HepG2 (cell line): ENCODE results near the gene SAE1. TPM values are rescaled to one million over a fixed set of nuclear protein-coding genes. Genes with fewer than 3 reads are reported as not detected.

Experiments used
- KLF12 ChIP-seq: sonication (generic); formaldehyde crosslinking; IDR thresholded peaks from 2 replicates; pipeline ENCODE4 v1.4.0; 2020; ENCODE audit warnings: missing genetic modification reagents, borderline replicate concordance
- KLF16 ChIP-seq, 2 experiments: sonication (generic) in 1 of 2; formaldehyde crosslinking in 1 of 2; IDR thresholded peaks; 2 replicates each; pipeline versions ENCODE4 v1.6.1 to v1.8.0; 2016 to 2023; ENCODE audit warnings: missing genetic modification reagents in 2 of 2, missing compliant biosample characterization in 1 of 2
- NR1H2 ChIP-seq: sonication (generic); formaldehyde crosslinking; IDR thresholded peaks from 2 replicates; pipeline ENCODE4 v1.8.1; 2022; ENCODE audit warnings: low read depth, missing genetic modification reagents, borderline replicate concordance
- PHF8 ChIP-seq: sonication (generic); formaldehyde crosslinking; IDR thresholded peaks from 2 replicates; pipeline ENCODE4 v1.5.0; 2020; ENCODE audit warnings: missing genetic modification reagents
- POLR2A ChIP-seq, 2 experiments: IDR thresholded peaks; 2 replicates each; pipeline ENCODE4 v1.6.1; 2011; ENCODE audit warnings: low read depth in 2 of 2, low read length in 2 of 2, mild to moderate bottlenecking in 1 of 2, moderate library complexity in 1 of 2; ENCODE audit not compliant: insufficient read depth in 1 of 2
- SAFB2 ChIP-seq: sonication (generic); formaldehyde crosslinking; IDR thresholded peaks from 2 replicates; pipeline ENCODE4 v1.5.1; 2020; ENCODE audit warnings: missing genetic modification reagents, low read depth, mild to moderate bottlenecking, borderline replicate concordance
- ZFP82 ChIP-seq: sonication (generic); formaldehyde crosslinking; IDR thresholded peaks from 2 replicates; pipeline ENCODE4 v1.5.1; 2020; ENCODE audit warnings: mild to moderate bottlenecking, missing genetic modification reagents, borderline replicate concordance
- polyA plus RNA-seq, 8 experiments: library from polyadenylated mRNA; depleted of rRNA in 3 of 8; stranded (reverse) in 7 of 8; unstranded in 1 of 8; fragments of >200 nt; fragmentation: Illumina TruSeq in 4 of 8; extraction: Trizol in 4 of 8; gene quantifications; 2 replicates each; pipeline versions ENCODE4 v1.2.1 to v1.2.3, GENCODE V29; 2011 to 2016; ENCODE audit warnings: low read depth in 4 of 8, missing spikeins in 1 of 8, mixed read lengths in 1 of 8; ENCODE audit not compliant: insufficient read depth in 1 of 8
- total RNA-seq, 5 experiments: library from RNA; depleted of rRNA; stranded (reverse); fragments of >200 nt; fragmentation: Illumina TruSeq; extraction: Trizol; gene quantifications; 2 replicates each; pipeline ENCODE4 v1.2.3, GENCODE V29; 2016; ENCODE audit warnings: low read depth in 1 of 5
- TF ChIP-seq, protein P1 (sequence below): sonication (generic); formaldehyde crosslinking; IDR thresholded peaks from 2 replicates; pipeline ENCODE4 v1.4.0; 2020; ENCODE audit warnings: missing genetic modification reagents, mild to moderate bottlenecking, borderline replicate concordance
- TF ChIP-seq, protein P2 (sequence below), 2 experiments: IDR thresholded peaks; 2 replicates each; pipeline ENCODE4 v1.6.1; 2011 to 2012; ENCODE audit warnings: low read length in 2 of 2, borderline replicate concordance in 1 of 2, low read depth in 1 of 2, mild to moderate bottlenecking in 1 of 2, moderate library complexity in 1 of 2
- TF ChIP-seq, protein P3 (sequence below): sonication (generic); formaldehyde crosslinking; IDR thresholded peaks from 2 replicates; pipeline ENCODE4 v1.8.1; 2023; ENCODE audit warnings: mild to moderate bottlenecking, missing genetic modification reagents
- TF ChIP-seq, protein P4 (sequence below): sonication (generic); formaldehyde crosslinking; IDR thresholded peaks from 2 replicates; pipeline ENCODE4 v1.5.1; 2020; ENCODE audit warnings: missing genetic modification reagents, mild to moderate bottlenecking, borderline replicate concordance

Gene SAE1
- total and polyA plus RNA-seq, 2 of the 13 experiments (the other 11 are each of a cell fraction or from before 2014, with no cell fraction given), result 87.6 to 197 TPM

DNA sequence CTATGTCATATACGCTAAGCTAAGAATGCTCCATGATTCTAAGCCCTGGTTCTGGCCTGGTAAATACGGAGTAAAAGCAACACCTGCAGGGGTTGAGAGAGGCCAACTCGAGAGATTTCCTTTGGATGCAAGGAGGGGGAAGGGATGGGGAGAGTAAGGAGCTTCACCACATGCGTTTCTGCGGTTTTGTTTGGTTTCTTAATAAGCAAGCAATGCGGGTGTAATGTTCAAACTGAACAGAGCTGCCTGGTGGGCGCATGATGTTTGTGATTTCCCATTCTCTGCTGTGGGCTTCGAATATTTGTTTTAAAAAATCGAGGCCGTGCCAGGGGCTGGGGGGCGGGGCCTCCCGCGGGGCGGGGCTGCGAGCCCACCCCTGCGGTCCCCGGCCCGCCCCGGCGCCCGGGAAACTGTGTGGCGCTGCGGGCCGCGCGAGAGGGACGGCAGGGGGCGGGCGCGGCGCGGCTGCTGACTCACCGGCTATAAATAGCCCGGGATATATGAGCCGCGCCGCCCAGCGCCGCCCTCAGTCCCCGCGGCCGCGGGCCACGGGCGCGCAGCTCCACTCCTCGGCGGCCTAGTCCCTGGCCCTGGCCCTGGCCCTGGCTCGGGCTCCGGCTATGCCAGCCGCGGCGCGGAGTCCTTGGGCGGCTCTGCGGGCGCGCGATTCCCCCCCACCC lies 95.3 kb downstream of the SAE1 start (continued):
- TF ChIP-seq PHF8 (CRISPR knock-in tag) (peak; percentile 46; the same call in 1 of the 2 replicates), POLR2A (IDR thresholded peaks at IDR 0.05; ENCODE audit: insufficient read depth in 1 of 2, low read depth in 2 of 2, low read length in 2 of 2) (peak; percentile 99), ZFP82 (peak; percentile 77; the same call in 1 of the 2 replicates), NR1H2 (CRISPR knock-in tag) (peak; percentile 66; the same call in 1 of the 2 replicates), KLF12 (CRISPR knock-in tag) (peak; percentile 75; the same call in 1 of the 2 replicates), SAFB2 (CRISPR knock-in tag) (0 out of 2 replicates have a peak, but pooled peaks have one; percentile 49), KLF16 (CRISPR knock-in tag; IDR thresholded peaks at IDR 0.05) (peak in 1 of 2 experiments; percentile 66; a peak in 2 of 4 replicates)
- TF ChIP-seq, protein P1, sequence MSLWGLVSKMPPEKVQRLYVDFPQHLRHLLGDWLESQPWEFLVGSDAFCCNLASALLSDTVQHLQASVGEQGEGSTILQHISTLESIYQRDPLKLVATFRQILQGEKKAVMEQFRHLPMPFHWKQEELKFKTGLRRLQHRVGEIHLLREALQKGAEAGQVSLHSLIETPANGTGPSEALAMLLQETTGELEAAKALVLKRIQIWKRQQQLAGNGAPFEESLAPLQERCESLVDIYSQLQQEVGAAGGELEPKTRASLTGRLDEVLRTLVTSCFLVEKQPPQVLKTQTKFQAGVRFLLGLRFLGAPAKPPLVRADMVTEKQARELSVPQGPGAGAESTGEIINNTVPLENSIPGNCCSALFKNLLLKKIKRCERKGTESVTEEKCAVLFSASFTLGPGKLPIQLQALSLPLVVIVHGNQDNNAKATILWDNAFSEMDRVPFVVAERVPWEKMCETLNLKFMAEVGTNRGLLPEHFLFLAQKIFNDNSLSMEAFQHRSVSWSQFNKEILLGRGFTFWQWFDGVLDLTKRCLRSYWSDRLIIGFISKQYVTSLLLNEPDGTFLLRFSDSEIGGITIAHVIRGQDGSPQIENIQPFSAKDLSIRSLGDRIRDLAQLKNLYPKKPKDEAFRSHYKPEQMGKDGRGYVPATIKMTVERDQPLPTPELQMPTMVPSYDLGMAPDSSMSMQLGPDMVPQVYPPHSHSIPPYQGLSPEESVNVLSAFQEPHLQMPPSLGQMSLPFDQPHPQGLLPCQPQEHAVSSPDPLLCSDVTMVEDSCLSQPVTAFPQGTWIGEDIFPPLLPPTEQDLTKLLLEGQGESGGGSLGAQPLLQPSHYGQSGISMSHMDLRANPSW (CRISPR knock-in tag), result no peak
- TF ChIP-seq, protein P2, sequence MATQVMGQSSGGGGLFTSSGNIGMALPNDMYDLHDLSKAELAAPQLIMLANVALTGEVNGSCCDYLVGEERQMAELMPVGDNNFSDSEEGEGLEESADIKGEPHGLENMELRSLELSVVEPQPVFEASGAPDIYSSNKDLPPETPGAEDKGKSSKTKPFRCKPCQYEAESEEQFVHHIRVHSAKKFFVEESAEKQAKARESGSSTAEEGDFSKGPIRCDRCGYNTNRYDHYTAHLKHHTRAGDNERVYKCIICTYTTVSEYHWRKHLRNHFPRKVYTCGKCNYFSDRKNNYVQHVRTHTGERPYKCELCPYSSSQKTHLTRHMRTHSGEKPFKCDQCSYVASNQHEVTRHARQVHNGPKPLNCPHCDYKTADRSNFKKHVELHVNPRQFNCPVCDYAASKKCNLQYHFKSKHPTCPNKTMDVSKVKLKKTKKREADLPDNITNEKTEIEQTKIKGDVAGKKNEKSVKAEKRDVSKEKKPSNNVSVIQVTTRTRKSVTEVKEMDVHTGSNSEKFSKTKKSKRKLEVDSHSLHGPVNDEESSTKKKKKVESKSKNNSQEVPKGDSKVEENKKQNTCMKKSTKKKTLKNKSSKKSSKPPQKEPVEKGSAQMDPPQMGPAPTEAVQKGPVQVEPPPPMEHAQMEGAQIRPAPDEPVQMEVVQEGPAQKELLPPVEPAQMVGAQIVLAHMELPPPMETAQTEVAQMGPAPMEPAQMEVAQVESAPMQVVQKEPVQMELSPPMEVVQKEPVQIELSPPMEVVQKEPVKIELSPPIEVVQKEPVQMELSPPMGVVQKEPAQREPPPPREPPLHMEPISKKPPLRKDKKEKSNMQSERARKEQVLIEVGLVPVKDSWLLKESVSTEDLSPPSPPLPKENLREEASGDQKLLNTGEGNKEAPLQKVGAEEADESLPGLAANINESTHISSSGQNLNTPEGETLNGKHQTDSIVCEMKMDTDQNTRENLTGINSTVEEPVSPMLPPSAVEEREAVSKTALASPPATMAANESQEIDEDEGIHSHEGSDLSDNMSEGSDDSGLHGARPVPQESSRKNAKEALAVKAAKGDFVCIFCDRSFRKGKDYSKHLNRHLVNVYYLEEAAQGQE (IDR thresholded peaks at IDR 0.05; ENCODE audit: borderline replicate concordance in 1 of 2, low read depth in 1 of 2, low read length in 2 of 2), result peak in 1 of 2 experiments; percentile 74; a peak in 1 of 4 replicates
- TF ChIP-seq, protein P3, sequence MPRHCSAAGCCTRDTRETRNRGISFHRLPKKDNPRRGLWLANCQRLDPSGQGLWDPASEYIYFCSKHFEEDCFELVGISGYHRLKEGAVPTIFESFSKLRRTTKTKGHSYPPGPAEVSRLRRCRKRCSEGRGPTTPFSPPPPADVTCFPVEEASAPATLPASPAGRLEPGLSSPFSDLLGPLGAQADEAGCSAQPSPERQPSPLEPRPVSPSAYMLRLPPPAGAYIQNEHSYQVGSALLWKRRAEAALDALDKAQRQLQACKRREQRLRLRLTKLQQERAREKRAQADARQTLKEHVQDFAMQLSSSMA (CRISPR knock-in tag), result no peak
- TF ChIP-seq, protein P4, sequence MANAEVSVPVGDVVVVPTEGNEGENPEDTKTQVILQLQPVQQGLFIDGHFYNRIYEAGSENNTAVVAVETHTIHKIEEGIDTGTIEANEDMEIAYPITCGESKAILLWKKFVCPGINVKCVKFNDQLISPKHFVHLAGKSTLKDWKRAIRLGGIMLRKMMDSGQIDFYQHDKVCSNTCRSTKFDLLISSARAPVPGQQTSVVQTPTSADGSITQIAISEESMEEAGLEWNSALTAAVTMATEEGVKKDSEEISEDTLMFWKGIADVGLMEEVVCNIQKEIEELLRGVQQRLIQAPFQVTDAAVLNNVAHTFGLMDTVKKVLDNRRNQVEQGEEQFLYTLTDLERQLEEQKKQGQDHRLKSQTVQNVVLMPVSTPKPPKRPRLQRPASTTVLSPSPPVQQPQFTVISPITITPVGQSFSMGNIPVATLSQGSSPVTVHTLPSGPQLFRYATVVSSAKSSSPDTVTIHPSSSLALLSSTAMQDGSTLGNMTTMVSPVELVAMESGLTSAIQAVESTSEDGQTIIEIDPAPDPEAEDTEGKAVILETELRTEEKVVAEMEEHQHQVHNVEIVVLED, result peak; percentile 54; the same call in 1 of the 2 replicates
